Panc1 (cell line): Measurements from ENCODE around the gene IFNA5.

Experiments
- POLR2AphosphoS5 ChIP-seq: IDR thresholded peaks from 2 replicates; pipeline ENCODE4 v1.6.1; 2012; ENCODE audit warnings: mild to moderate bottlenecking, low read depth, low read length, moderate library complexity
- REST ChIP-seq, 2 experiments: IDR thresholded peaks; 2 replicates each; pipeline ENCODE4 v1.6.1; 2011 to 2012; ENCODE audit warnings: low read depth in 2 of 2, control low read depth in 1 of 2, low read length in 1 of 2, mild to moderate bottlenecking in 1 of 2, moderate library complexity in 1 of 2; ENCODE audit not compliant: insufficient read depth in 1 of 2
- TF ChIP-seq, protein P1 (sequence below): fragments of 450-650 bp; IDR thresholded peaks from 2 replicates; pipeline ENCODE4 v1.5.1; 2017; ENCODE audit warnings: mild to moderate bottlenecking

- TF ChIP-seq, protein P1, sequence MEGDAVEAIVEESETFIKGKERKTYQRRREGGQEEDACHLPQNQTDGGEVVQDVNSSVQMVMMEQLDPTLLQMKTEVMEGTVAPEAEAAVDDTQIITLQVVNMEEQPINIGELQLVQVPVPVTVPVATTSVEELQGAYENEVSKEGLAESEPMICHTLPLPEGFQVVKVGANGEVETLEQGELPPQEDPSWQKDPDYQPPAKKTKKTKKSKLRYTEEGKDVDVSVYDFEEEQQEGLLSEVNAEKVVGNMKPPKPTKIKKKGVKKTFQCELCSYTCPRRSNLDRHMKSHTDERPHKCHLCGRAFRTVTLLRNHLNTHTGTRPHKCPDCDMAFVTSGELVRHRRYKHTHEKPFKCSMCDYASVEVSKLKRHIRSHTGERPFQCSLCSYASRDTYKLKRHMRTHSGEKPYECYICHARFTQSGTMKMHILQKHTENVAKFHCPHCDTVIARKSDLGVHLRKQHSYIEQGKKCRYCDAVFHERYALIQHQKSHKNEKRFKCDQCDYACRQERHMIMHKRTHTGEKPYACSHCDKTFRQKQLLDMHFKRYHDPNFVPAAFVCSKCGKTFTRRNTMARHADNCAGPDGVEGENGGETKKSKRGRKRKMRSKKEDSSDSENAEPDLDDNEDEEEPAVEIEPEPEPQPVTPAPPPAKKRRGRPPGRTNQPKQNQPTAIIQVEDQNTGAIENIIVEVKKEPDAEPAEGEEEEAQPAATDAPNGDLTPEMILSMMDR = peak; percentile 7; the same call in 1 of the 2 replicates
- TF ChIP-seq REST (IDR thresholded peaks at IDR 0.05; ENCODE audit: insufficient read depth in 1 of 2, low read depth in 2 of 2, low read length in 1 of 2) = no peak
- TF ChIP-seq POLR2AphosphoS5 = no peak
Measured at GRCh38 chr9:21336457-21336856, 31.3 kb upstream of the IFNA5 start.
